22Rv1 (cell line): ENCODE data around the gene PLSCR4.

Source experiments
- ZFX ChIP-seq: fragments of 450-650 bp; IDR thresholded peaks from 2 replicates; pipeline ENCODE4 v1.6.1; 2017; ENCODE audit warnings: antibody characterized with exemption, borderline replicate concordance
- TF ChIP-seq, protein P1 (sequence below): fragments of 450-650 bp; IDR thresholded peaks from 2 replicates; pipeline ENCODE4 v1.5.1; 2017; ENCODE audit warnings: mild to moderate bottlenecking

DNA sequence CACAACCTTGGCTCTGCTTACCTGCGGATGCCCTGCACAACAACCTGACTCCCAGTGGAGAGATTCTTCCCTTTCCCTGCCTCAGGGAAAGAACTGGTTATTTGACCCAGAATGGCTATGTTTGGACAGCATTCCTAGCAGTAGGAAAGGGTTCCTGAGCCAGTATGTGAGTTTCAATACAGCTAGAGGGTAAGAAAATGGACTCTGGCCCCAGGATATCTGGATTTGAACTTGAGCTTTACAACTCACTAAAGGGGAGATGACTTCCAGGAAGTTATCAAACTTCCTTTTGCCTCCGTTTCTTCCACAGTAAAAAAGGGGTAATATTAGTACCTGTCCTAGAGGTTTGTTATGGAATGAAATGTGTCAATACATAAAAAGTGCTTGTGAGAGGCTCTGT lies 28.1 kb upstream of the PLSCR4 start:
- TF ChIP-seq, protein P1, sequence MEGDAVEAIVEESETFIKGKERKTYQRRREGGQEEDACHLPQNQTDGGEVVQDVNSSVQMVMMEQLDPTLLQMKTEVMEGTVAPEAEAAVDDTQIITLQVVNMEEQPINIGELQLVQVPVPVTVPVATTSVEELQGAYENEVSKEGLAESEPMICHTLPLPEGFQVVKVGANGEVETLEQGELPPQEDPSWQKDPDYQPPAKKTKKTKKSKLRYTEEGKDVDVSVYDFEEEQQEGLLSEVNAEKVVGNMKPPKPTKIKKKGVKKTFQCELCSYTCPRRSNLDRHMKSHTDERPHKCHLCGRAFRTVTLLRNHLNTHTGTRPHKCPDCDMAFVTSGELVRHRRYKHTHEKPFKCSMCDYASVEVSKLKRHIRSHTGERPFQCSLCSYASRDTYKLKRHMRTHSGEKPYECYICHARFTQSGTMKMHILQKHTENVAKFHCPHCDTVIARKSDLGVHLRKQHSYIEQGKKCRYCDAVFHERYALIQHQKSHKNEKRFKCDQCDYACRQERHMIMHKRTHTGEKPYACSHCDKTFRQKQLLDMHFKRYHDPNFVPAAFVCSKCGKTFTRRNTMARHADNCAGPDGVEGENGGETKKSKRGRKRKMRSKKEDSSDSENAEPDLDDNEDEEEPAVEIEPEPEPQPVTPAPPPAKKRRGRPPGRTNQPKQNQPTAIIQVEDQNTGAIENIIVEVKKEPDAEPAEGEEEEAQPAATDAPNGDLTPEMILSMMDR = no peak
- no peak for TF ChIP-seq ZFX
